ENCODE results near the gene SLC39A11. TPM values are rescaled to one million over a fixed set of nuclear protein-coding genes. Genes with fewer than 3 reads are reported as not detected.
"Not testable (repeated sequence)": the region's sequence is repeated elsewhere in the genome, so short reads cannot be mapped to it uniquely, and the experiment has no call there.

Gene SLC39A11
- total RNA-seq, 1 donor from 2014 or later = 5.5 TPM

DNA sequence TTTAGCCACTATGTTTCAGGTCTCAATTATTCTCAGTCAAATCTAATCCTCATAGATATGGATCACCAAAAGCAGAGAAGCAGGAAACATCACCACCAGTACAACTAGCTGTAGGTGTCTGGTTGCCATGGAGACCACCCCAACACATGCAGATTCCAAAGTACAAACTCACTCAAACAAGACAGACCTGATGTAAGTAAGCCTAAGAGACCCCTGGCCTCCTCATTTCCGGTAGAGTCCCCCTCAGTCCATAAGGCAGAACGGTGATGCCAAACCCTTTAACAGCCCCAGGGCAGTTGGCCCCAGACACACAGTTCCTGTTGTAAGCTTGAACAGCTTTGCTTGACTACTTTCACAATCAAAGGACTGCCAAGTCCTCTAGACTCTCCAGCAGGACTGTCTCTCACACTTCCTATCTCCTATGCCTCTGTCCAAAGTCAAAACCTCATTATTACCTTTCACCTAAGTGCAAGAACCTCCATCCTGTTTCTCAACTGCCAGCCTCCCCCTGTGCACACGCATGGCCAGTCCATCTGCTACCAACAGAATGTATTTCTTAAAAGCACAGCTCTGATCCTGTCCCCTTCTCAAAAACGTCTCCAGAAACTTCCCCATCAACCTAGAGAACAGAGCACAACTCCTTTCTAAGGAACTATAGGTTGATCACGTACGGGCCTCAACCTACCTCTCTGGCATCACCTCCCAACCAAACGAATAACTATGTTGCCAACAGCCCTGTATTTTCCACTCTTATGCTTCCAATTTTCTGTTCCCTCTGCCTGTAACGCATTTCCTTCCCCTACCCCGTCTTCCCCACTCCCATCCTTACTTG is 23.9 kb downstream of the SLC39A11 start:
- H3K4me3 Mint-ChIP-seq = no peak overlapping the region
- peaks cover 2% of the 10 kb centered on the region for H3K36me3 Mint-ChIP-seq
- no peak overlapping the region for H3K9ac ChIP-seq
- H3K36me3 ChIP-seq = no peaks in the 10 kb centered on the region
- TF ChIP-seq, protein P1, sequence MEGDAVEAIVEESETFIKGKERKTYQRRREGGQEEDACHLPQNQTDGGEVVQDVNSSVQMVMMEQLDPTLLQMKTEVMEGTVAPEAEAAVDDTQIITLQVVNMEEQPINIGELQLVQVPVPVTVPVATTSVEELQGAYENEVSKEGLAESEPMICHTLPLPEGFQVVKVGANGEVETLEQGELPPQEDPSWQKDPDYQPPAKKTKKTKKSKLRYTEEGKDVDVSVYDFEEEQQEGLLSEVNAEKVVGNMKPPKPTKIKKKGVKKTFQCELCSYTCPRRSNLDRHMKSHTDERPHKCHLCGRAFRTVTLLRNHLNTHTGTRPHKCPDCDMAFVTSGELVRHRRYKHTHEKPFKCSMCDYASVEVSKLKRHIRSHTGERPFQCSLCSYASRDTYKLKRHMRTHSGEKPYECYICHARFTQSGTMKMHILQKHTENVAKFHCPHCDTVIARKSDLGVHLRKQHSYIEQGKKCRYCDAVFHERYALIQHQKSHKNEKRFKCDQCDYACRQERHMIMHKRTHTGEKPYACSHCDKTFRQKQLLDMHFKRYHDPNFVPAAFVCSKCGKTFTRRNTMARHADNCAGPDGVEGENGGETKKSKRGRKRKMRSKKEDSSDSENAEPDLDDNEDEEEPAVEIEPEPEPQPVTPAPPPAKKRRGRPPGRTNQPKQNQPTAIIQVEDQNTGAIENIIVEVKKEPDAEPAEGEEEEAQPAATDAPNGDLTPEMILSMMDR (IDR thresholded peaks at IDR 0.05) = no peak
- TF ChIP-seq EZH2 (IDR thresholded peaks at IDR 0.05) = no peak
- TF ChIP-seq EZH2phosphoT487 (IDR thresholded peaks at IDR 0.05) = no peak
- peaks cover 6% of the 10 kb centered on the region for H3K27me3 Mint-ChIP-seq (ENCODE audit: insufficient read depth, low read depth)
- peaks cover 5% of the 10 kb centered on the region for H3K9me3 Mint-ChIP-seq
- H3K4me1 Mint-ChIP-seq = peaks cover 25% of the 10 kb centered on the region
- H3K4me1 ChIP-seq = no peaks in the 10 kb centered on the region
- H3F3A ChIP-seq (ENCODE audit: low read depth) = peaks cover 7% of the 10 kb centered on the region
- no peaks in the 10 kb centered on the region for H3K9me3 ChIP-seq (ENCODE audit: low read depth)
- H3K4me2 ChIP-seq = no peak overlapping the region
- no peaks in the 10 kb centered on the region for H3K27me3 ChIP-seq
- H2AFZ ChIP-seq (replicated peaks) = no peak overlapping the region
- H4K20me1 ChIP-seq (ENCODE audit: low read depth) = no peaks in the 10 kb centered on the region
- no peaks in the 10 kb centered on the region for H3K79me2 ChIP-seq (ENCODE audit: low read depth)
- peak overlapping the region; percentile 31 for H3K27ac Mint-ChIP-seq
- H3K4me3 ChIP-seq = no peak overlapping the region
- H3K27ac ChIP-seq = no peak overlapping the region
- DNase-seq (ENCODE audit: low spot score) = no peak

DNA sequence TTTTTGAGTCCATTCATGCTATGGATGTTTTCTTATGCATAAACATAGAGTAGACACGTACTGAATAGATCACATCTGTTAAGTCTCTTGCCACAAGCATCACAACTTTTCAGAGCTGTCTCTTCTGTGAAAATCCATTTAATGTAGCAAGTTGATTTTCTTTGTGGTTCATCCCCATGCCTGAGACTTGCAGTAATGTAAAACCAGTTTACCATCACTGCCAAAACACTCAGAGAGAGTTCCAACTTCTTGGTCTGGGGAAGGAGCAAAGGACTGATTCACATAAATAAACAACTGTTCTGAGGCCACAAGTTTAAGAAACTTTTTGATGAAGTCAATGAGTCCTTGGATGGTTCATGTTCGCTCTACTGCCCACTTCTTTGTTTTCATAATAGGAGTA is 24.8 kb downstream of the SLC39A11 start:
- H3K27ac Mint-ChIP-seq = not testable (repeated sequence)

DNA sequence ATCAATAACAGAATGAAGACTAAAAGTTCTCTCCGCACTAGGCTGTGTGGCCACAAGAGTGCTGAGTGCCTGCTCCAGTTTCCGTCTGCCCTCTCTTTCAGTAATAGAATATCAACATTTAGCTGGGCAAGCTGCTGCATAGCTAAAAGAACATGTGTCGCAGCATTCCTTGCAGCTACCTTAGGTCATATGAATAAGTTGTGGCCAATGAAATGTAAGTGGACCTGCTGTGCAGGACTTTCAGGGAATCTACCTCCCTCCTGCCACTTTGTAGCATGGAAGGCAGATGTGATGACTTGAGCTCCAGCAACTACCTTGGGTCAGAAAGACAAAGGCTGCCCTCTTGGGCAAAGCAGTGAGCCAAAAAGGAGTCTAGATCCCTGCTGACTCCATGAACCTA is 25.4 kb downstream of the SLC39A11 start:
- no peak overlapping the region for H3K4me3 Mint-ChIP-seq
- no peaks in the 10 kb centered on the region for H4K20me1 ChIP-seq (ENCODE audit: low read depth)
- no peaks in the 10 kb centered on the region for H3K4me1 ChIP-seq
- peaks cover 7% of the 10 kb centered on the region for H3F3A ChIP-seq (ENCODE audit: low read depth)
- no peak overlapping the region for H3K4me3 ChIP-seq
- no peaks in the 10 kb centered on the region for H3K36me3 ChIP-seq
- peaks cover 2% of the 10 kb centered on the region for H3K36me3 Mint-ChIP-seq
- H3K27me3 ChIP-seq = no peaks in the 10 kb centered on the region
- H3K4me2 ChIP-seq = no peak overlapping the region
- H2AFZ ChIP-seq (replicated peaks) = no peak overlapping the region
- peaks cover 6% of the 10 kb centered on the region for H3K27me3 Mint-ChIP-seq (ENCODE audit: insufficient read depth, low read depth)
- H3K9ac ChIP-seq = no peak overlapping the region
- peaks cover 5% of the 10 kb centered on the region for H3K9me3 Mint-ChIP-seq
- no peak overlapping the region for H3K27ac Mint-ChIP-seq
- peaks cover 25% of the 10 kb centered on the region for H3K4me1 Mint-ChIP-seq
- no peaks in the 10 kb centered on the region for H3K9me3 ChIP-seq (ENCODE audit: low read depth)
- no peak for DNase-seq (ENCODE audit: low spot score)
- H3K27ac ChIP-seq = no peak overlapping the region
- no peaks in the 10 kb centered on the region for H3K79me2 ChIP-seq (ENCODE audit: low read depth)
- TF ChIP-seq, protein P1 (IDR thresholded peaks at IDR 0.05) = no peak
- TF ChIP-seq EZH2phosphoT487 (IDR thresholded peaks at IDR 0.05) (no peak), EZH2 (IDR thresholded peaks at IDR 0.05) (no peak)

More for the DNA sequence above, 24.8 kb downstream of the SLC39A11 start:
- H3K79me2 ChIP-seq (ENCODE audit: low read depth); H3K27me3 Mint-ChIP-seq (ENCODE audit: insufficient read depth, low read depth); H3K36me3 ChIP-seq; H4K20me1 ChIP-seq (ENCODE audit: low read depth); H3K4me1 ChIP-seq; H3K27me3 ChIP-seq; DNase-seq (ENCODE audit: low spot score); H3K4me3 Mint-ChIP-seq; H3K36me3 Mint-ChIP-seq; H3K4me3 ChIP-seq; H3F3A ChIP-seq (ENCODE audit: low read depth); H3K9ac ChIP-seq; H3K9me3 Mint-ChIP-seq; H3K4me2 ChIP-seq; H3K9me3 ChIP-seq (ENCODE audit: low read depth); H2AFZ ChIP-seq (replicated peaks); H3K27ac ChIP-seq: not testable (repeated sequence)
- peaks cover 25% of the 10 kb centered on the region for H3K4me1 Mint-ChIP-seq
